ENCODE results near the gene CHMP1A.

DNA sequence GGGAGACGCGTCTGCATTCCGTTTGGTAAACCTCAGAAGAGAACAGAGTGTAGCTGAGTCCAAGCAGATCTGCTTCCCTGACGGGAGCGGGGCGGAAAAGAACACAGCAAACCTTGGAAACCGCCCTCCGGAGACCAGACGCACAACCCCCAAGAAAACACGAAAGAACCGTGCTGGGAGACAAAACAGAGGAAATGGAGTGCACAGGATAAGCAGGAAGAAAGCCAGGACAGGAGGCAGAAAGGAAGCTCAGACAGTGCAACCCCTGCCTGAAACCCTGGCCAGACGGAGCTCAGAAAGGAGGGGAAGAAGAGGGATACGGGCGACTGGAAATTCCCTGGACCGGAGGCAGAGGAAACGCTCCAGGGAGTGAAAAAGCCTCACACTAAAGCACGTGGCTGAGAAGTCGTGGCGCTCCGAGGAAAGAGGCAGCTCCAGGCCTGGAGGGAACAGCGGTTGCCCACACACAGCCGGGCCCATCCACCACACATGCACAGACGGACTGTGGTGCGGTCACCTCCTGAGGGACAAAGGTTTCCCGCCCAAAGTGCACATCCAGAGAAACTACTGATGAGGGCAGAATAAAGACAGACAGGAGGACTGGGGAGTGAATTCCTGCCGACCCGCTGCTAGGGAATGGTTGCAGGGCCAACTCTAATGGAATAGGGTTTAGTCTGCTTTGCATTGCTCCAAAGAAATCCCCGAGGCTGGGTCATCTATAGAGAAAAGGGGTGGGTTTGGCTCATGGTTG is 33.8 kb downstream of the CHMP1A start:
- TF ChIP-seq POLR2AphosphoS5 (IDR thresholded peaks at IDR 0.05; ENCODE audit: low read depth, low read length) = no peak
- no peak for TF ChIP-seq TAF1 (IDR thresholded peaks at IDR 0.05; ENCODE audit: borderline replicate concordance, insufficient read depth, low read length)

Data from PFSK-1 (cell line).